Inferior parietal cortex (tissue), 1 donor: Measurements from ENCODE around the gene LMAN1L.
"Not testable (repeated sequence)": the region's sequence is repeated elsewhere in the genome, so short reads cannot be mapped to it uniquely, and the experiment has no call there.

Experiments used
- DNase-seq: peaks from one replicate; pipeline ENCODE4 v3.0.0-alpha.2; 2016; ENCODE audit errors: extremely low spot score

LMAN1L gene

GRCh38 chr15:74782259-74783071, 30.2 kb upstream of the LMAN1L start:
- DNase-seq: no peak

GRCh38 chr15:74783072-74783807, 29.4 kb upstream of the LMAN1L start:
- no peak for DNase-seq

- no peak for DNase-seq
These were observed 28.8 kb upstream of the LMAN1L start for GRCh38 chr15:74783808-74784175.

- no peak for DNase-seq
These were observed 28.0 kb upstream of the LMAN1L start for GRCh38 chr15:74784426-74785193.

GRCh38 chr15:74785194-74786032, 27.2 kb upstream of the LMAN1L start:
- no peak for DNase-seq

- not testable (repeated sequence) for DNase-seq
These were observed 26.6 kb upstream of the LMAN1L start for GRCh38 chr15:74786081-74786480.

GRCh38 chr15:74786551-74787165, 26.0 kb upstream of the LMAN1L start:
- no peak for DNase-seq

- no peak for DNase-seq
These were observed 25.2 kb upstream of the LMAN1L start for GRCh38 chr15:74787251-74788041.

GRCh38 chr15:74788042-74788682, 24.5 kb upstream of the LMAN1L start:
- DNase-seq: no peak

GRCh38 chr15:74788683-74789151, 23.9 kb upstream of the LMAN1L start:
- no peak for DNase-seq

GRCh38 chr15:74789171-74789631, 23.4 kb upstream of the LMAN1L start:
- no peak for DNase-seq

GRCh38 chr15:74789741-74790079, 22.9 kb upstream of the LMAN1L start:
- no peak for DNase-seq

- DNase-seq: peak; percentile 49
These were observed 22.3 kb upstream of the LMAN1L start for GRCh38 chr15:74790080-74790916.

GRCh38 chr15:74791007-74791406, 21.6 kb upstream of the LMAN1L start:
- DNase-seq: no peak

- no peak for DNase-seq
These were observed 21.0 kb upstream of the LMAN1L start for GRCh38 chr15:74791667-74792066.

GRCh38 chr15:74792227-74793016, 20.2 kb upstream of the LMAN1L start:
- no peak for DNase-seq

- DNase-seq: no peak
These were observed 19.3 kb upstream of the LMAN1L start for GRCh38 chr15:74793135-74794028.
